NK-92 treated with Interleukin-12 subunit alpha and Interleukin-12 subunit beta, amount 100 ng/mL, for 24 hours (cell line): ENCODE measurements around the gene SWSAP1.

Experiments used
- DNase-seq: peaks from one replicate; lab custom pipeline; 2025; lab: John Stamatoyannopoulos, UW

Gene SWSAP1

DNA sequence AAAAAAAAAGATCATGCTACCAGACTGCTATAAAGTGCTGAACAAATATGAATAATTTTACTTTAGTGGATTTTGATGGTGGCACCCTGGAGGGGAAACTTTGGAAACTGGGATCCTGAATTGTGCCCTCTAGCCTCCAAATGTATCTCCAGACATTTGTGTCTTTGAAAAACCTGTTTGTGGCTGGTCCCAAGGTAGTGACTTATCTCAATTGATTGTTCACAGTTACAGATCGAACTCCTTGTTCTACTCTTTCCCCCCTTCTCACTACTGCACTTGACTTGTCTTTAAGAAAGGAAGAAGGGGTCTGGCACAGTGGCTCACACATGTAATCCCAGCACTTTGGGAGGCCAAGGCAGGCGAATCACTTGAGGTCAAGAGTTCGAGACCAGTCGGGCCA, 34.1 kb downstream of the SWSAP1 start:
- DNase-seq: no peak

DNA sequence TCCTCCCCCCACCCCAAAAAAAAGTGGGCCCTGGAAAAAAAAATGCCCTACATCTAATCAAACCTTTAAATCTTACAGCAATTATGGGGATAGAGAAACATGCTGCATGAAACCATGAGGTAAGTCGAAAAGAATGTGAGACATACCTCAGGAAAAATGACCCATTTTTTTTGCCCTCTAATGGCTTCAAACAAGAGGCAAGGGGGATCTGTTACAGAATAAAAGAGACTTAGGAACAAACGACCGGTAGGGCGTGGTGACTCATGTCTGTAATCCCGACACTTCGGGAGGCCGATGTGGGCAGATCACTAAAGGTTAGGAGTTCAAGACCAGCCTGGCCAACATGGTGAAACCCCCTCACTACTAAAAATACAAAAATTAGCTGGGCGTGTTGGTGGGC, 36.2 kb downstream of the SWSAP1 start:
- no peak for DNase-seq

DNA sequence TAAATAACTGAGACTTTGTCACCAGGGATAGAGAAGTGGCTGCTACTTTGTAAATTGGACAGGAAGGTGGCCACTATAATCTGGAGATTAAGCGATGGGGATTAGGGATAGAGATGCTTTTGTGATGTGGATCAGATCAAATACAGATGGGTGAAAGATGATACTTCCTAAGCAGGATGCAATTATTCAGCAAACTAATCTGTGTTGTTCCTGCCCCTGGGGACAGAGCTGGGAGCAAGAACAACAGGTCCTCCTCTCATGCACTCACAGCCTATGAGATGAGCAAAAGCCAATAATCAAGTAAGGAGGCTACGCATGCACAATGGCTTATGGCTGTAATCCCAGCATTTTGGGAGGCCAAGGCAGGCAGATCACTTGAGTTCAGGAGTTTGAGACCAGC, 40.1 kb downstream of the SWSAP1 start:
- DNase-seq: no peak

DNA sequence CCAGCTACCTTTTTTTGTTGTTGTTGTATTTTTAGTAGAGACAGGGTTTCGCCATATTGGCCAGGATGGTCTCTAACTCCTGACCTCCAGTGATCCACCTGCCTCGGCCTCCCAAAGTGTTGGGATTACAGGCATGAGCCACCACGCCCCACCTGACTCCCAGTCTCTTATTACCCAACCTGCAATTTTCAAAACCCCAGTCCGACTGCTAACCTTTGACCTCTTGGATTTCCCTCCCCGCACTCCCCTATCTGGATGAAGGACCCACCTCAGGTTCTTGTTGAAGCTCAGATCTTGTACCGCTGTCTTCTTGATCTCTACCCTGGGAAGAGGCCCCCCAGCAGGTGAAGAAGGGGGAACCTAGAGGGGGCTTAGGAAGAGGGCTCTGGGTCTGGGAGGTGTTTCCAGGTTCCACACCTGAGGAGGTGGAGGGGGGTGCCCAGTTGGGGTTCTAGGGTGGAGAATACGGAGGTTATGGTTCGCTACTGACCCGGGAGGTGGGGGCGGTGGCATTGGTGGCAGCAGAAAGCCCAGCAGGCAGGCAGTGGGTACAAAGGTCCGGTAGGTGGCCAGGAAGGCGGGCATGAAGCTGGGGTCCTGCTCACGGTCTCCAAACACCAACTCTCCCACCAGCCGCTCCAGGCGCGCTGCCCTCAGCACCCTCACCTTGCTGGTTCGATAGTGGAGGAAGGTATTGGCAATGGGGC, 42.0 kb downstream of the SWSAP1 start:
- DNase-seq: no peak

DNA sequence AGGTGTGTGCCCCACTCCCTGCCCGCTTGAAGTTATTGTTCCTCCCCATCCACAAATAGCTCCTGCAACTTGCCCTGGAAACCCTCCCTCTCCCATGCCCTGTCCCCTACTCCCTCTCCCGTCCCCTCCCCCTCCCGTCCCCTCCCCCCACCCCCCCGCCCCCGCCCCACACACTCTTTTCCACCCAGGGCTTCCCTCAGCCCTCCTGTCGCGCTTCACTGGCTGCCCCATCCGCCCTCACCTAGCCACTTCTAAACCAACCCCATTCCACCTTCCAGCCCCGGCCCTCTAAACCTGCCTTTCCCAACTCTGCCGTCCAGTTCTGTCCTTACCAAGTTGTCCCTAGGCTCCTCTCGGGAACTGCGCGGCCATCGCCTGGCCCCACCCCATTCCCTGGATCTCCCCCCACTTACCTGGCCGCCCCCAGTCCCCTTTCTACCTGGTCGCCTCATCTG, 43.7 kb downstream of the SWSAP1 start:
- DNase-seq: no peak

DNA sequence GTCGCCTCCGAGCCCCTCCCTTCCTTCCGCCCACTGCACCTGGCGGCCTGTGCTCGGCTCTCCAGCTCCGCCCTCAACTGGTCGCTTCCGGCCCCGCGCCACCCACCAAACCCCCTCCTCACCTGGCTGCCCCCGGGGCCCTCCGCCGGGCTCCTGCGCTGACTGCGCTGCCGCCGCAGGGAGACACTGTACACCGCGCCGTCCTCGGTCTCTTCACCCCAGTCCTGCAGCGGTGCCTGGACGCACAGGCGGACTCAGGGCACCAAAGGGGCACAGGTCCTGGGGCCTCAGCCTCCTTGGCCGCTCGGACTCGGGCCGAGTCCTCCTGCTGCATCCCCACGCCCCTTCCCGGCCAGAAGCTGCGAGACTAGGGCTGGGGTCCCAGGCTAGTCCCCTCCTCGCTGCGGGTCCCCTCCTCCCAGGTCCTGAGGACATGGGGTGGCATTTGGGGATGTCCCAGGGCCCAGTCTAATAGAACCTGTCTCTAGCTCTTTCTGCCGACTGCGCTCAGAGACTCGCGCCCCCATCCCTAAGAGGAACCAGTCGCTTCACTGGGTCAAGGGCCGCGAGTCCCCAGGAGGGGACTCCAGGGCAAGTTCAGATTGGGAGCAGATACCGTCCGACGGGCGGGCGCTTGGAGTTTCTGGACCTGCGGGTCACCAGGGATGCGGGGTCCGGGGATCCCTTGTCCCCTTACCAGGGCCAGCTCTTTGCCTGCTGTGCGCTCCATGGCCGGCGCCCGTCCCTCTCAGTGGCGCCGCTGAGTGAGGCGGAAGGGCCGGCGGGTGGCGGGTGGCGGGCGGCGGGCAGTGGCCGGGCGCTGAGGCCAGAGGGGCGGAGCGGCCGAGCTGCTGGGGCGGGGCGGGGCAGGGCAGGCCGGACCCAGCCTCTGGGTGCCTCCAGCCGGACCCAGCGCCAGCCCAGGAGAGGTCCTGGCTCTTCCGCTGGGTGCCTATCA, 44.4 kb downstream of the SWSAP1 start, which contains the start of gene RGL3:
Gene RGL3, minus strand, starts transcription at position 766 of the 958 bp plus-strand sequence. Its CDS starts 36 bp downstream, at position 730.
- DNase-seq: no peak

DNA sequence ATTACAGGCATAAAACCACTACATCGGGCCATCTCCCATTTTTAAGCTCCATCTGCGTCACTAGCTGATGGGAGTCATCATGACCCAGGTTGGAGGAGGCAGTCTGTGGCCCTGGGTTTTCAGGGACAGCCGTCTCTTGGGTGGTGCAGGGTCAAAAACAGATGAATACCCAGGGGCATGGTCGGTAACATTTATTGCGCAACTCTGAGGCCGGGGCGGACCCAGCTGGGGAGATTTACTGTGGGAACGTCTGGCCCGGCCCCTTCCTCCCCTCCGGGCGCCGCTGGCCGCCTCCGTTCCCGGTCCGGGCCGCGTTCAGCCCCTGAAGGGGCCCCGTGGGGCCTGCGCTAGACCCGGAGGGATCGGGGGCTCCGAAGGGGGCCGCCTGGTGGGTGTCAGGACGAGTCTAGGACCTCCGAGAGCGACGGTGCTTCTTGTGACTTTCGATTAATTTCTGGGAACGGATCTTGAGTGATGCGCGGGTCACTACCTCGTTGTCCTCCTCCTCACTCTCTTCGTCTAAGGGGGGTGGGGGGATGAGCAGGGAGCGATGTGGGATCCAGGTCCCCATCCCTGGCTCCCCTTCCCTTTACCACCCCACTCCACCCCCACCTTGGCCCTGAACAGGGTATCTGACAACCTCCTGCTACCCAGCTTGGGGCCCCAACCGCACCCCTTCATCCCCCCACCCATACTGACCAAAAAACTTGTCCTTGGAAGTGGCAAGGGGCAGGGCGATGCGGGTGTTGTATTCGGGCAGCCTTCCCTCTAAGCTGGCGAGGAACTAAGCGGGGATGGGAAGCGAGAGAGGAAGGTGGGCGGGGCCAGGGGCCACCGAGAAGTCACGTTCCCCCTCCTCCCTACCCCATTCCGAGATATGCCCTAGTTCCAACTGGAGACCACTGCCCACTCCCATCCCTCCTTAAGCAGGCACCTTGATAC, 46.2 kb downstream of the SWSAP1 start:
- no peak for DNase-seq

DNA sequence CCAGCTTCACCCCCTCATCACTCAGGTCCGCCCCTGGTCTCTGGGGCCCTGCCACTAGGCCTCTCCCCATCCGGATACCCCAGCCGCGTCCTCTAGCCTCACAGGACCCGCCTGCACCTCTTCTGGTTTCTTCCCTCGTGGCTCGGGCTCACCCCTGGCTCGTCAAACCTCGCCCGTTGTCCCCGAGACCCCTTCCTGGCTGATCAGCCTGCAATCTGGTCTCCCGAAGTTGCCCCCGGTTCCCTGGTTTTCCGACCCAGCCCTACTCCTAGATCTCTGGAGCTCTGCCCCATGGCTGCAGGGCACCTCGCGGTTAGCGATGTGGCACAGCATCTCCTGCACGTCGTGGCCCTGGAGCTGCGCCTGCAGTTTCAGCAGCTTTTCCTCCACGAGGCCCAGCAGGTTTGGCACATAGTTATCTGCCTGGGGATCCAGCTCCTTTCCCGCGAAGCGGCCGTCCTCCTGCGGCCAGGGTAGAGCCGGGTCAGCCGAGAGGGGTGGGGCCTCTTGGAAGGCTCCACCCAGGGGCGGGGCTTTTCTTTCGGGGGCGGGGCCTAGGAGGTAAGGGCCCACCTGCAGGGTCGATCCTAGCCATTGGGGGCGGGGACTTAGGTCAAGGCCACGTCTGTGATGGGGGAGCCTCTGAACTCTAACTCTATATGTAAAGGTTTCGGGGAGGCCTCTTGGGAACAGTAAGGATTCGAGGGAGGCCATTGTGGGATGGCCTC, 47.1 kb downstream of the SWSAP1 start:
- DNase-seq: no peak

DNA sequence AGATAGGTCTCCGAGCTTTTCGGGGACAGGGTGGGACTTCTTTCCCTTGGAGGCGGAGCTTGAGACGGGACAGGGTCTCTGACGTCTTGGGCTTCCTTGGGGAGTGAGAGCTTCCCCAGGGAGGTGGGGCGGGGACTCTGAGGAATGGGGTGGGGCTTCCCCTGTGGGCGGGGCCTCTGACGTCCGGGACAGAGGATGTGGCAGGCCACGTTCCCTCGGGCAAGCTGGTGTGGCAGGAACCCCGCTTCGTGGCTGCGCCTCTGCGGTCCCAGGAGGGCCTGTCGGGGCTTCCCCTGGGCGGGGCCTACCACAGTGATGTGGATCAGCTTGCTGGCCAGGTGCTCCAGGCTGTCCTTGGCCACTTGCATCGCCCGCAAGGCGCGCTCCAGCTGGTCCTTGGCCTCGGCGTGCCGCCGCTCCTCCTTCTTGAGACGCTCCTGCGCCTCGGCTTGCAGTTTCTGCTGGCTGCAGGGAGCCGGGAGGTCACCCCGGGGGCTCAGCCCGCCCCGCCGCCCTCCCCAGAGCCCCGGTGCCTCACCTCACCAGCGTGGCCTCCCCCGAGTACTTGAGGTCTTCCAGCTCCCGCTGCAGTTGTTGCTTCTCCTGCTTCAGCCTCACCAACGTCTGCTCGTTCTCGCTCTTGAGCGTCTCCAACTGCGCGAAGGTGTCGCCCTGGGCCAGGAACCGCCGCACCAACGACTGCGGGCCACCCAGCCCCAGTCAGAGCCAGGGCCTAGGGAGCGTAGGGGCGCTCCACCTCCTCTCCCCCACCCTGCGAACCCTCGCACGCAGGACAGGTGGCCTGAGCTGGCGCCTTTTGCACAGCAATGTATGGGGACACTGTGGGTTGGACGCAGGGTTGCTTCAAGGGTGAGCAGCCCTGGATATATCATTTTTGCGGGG, 47.9 kb downstream of the SWSAP1 start:
- DNase-seq: no peak

DNA sequence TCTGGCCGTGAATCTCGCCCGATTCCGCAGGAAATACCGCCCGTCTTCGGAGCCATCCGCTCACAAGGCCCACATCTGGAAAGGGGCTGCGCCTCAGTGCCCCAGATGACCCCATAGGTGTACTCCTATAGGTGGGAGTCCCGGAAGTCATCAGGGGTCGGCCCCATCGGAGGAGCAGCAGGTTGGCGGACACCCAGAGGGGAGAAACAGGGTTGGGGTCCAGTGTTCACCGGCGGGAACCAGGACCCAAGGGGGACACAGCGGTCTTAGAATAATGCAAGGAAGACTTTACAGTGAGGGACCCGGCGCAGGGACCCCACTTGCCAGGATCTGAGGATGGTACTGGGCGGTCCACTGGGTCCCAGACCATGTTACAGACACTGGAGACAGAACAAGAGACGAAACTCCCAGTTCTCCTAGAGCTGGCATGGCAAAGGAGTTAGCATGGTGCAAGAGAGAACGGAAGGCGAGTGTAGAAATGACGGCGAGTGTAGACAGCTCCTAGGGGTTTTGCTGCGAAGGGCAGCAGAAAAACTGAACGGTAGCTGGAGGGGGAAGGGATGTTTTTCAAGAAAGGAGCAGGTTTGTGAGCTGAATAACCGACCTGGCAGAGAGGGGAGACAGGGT, 48.8 kb downstream of the SWSAP1 start:
- no peak for DNase-seq

DNA sequence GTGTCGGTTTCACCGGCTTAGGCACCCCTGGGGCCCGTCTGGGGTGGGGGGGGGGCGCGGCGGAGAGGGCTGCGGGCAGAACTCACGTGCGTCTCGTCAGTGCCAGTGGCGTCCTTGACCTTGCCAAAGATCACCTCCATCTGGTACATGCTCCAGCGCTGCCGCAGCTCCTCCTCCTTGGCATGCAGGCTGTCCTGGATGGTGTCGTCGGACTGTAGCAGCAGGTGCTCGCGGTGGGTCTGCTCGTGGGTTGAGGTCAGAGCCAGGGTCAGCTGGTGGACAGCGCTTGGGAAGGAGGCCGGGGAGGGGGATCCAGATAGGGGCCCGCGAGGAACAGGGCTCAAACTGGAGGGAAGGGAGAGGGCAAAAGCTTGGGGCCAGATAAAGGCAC, 49.3 kb downstream of the SWSAP1 start:
- DNase-seq: no peak
